Endothelial cell of umbilical vein (primary cell): Measurements from ENCODE around the gene TXNDC2. TPM values are rescaled to one million over a fixed set of nuclear protein-coding genes. Genes with fewer than 3 reads are reported as not detected.

Experiments used
- BruUV-seq: library from RNA; stranded (reverse); fragments of 400-500 nt; replicated peaks from 2 replicates; lab custom pipeline; 2021; lab: Mats Ljungman, UMichigan
- CTCF ChIA-PET: fragments of 300-600, 350-600 bp; sonication (Branson Sonifier 250); formaldehyde crosslinking; loops from one replicate; lab custom pipeline; 2021; ENCODE audit warnings: antibody characterized with exemption, inconsistent platforms; lab: Charles Lee
- POLR2A ChIA-PET: fragments of 300-600, 350-600 bp; sonication (Branson Sonifier 250); formaldehyde crosslinking; loops from one replicate; lab custom pipeline; 2021; ENCODE audit warnings: antibody characterized with exemption, inconsistent platforms; lab: Charles Lee
- DNase-seq: peaks from one replicate; pipeline ENCODE4 v3.0.0-alpha.2; 2011; ENCODE audit warnings: low read depth, low spot score
- FAIRE-seq: peaks from 2 replicates; lab custom pipeline; 2011; peaks lifted over from hg19 to GRCh38; lab: Jason Lieb, UNC
- H2AFZ ChIP-seq: 2 replicates; pipeline ENCODE4 v1.6.0; 2012; ENCODE audit warnings: low read depth, low read length, control low read depth, inconsistent platforms
- H3K27ac ChIP-seq: 2 replicates; pipeline ENCODE4 v1.5.1; 2011; ENCODE audit warnings: low read depth, mild to moderate bottlenecking, control low read depth, low read length, moderate library complexity; ENCODE audit not compliant: insufficient read depth
- H3K27me3 ChIP-seq, 2 experiments: 2 replicates each; pipeline versions ENCODE4 v1.6.0 to v1.6.1; 2011; ENCODE audit warnings: low read length in 2 of 2, mixed read lengths in 1 of 2; ENCODE audit not compliant: control insufficient read depth in 2 of 2, insufficient read depth in 2 of 2
- H3K36me3 ChIP-seq, 2 experiments: 2 replicates in 1 of 2; 3 replicates in 1 of 2; pipeline ENCODE4 v1.5.1; 2011; ENCODE audit warnings: low read length in 2 of 2, mild to moderate bottlenecking in 1 of 2, moderate library complexity in 1 of 2; ENCODE audit not compliant: control insufficient read depth in 2 of 2, insufficient read depth in 2 of 2; ENCODE audit errors: extremely low read depth in 1 of 2
- H3K4me1 ChIP-seq: 3 replicates; pipeline ENCODE4 v1.5.1; 2011; ENCODE audit warnings: mild to moderate bottlenecking, low read length; ENCODE audit not compliant: control insufficient read depth, insufficient read depth; ENCODE audit errors: extremely low read depth
- H3K4me2 ChIP-seq: 2 replicates; pipeline ENCODE4 v1.6.1; 2011; ENCODE audit warnings: low read length, control low read depth, mixed read lengths; ENCODE audit not compliant: insufficient read depth
- H3K4me3 ChIP-seq, 3 experiments: fragments of 200-600 bp in 1 of 3; sonication (generic), shearing (Covaris generic) in 1 of 3; replicated peaks in 1 of 3; 2 replicates each; pipeline ENCODE4 v1.5.1; 2011 to 2016; ENCODE audit warnings: control low read depth in 3 of 3, low read length in 3 of 3, mild to moderate bottlenecking in 2 of 3, inconsistent platforms in 1 of 3, low read depth in 1 of 3, moderate library complexity in 1 of 3; ENCODE audit not compliant: insufficient read depth in 1 of 3
- H3K79me2 ChIP-seq: 2 replicates; pipeline ENCODE4 v1.6.0; 2012; ENCODE audit warnings: low read length, inconsistent platforms; ENCODE audit not compliant: control insufficient read depth, insufficient read depth
- H3K9ac ChIP-seq: replicated peaks from 2 replicates; pipeline ENCODE3; 2011; ENCODE audit warnings: low read length, control low read depth; ENCODE audit not compliant: insufficient read depth; ENCODE audit errors: extremely low read depth
- H3K9me1 ChIP-seq: replicated peaks from 3 replicates; pipeline ENCODE4 v1.6.0; 2011; ENCODE audit warnings: mild to moderate bottlenecking, low read length; ENCODE audit not compliant: control insufficient read depth, insufficient read depth; ENCODE audit errors: extremely low read depth
- H3K9me3 ChIP-seq: replicated peaks from 2 replicates; pipeline ENCODE4 v1.5.1; 2012; ENCODE audit warnings: low read length, inconsistent platforms; ENCODE audit not compliant: control insufficient read depth, insufficient read depth
- H4K20me1 ChIP-seq: replicated peaks from 2 replicates; pipeline ENCODE3; 2011; ENCODE audit warnings: mild to moderate bottlenecking, low read length; ENCODE audit not compliant: control insufficient read depth, insufficient read depth; ENCODE audit errors: extremely low read depth
- CTCF ChIP-seq, 2 donors: IDR thresholded peaks; 1 replicate in 1 of 2; 2 replicates in 1 of 2; pipeline ENCODE4 v1.5.1; 2011; ENCODE audit warnings: low read length in 2 of 2, mild to moderate bottlenecking in 2 of 2, moderate library complexity in 2 of 2, control low read depth in 1 of 2, inconsistent platforms in 1 of 2, low read depth in 1 of 2; ENCODE audit not compliant: insufficient read depth in 1 of 2; ENCODE audit errors: extremely low read depth in 1 of 2
- EZH2 ChIP-seq: IDR thresholded peaks from 2 replicates; pipeline ENCODE4 v1.6.1; 2012; ENCODE audit warnings: borderline replicate concordance, low read depth, mild to moderate bottlenecking, moderate library complexity, low read length, inconsistent platforms; ENCODE audit not compliant: severe bottlenecking
- FOS ChIP-seq: IDR thresholded peaks from 2 replicates; pipeline ENCODE4 v1.6.1; 2011; ENCODE audit warnings: mild to moderate bottlenecking, low read length, moderate library complexity, borderline replicate concordance; ENCODE audit not compliant: insufficient read depth
- GATA2 ChIP-seq: IDR thresholded peaks from 2 replicates; pipeline ENCODE4 v1.7.0; 2011; ENCODE audit warnings: low read depth, mild to moderate bottlenecking, moderate library complexity, mixed read lengths, low read length; ENCODE audit not compliant: insufficient read length, insufficient read depth
- JUN ChIP-seq: IDR thresholded peaks from 2 replicates; pipeline ENCODE4 v1.6.1; 2011; ENCODE audit warnings: borderline replicate concordance, low read depth; ENCODE audit not compliant: insufficient read length, insufficient read depth
- MYC ChIP-seq: IDR thresholded peaks from one replicate; pipeline ENCODE4 v1.6.1; 2011; ENCODE audit warnings: mild to moderate bottlenecking, low read depth, low read length
- POLR2A ChIP-seq: IDR thresholded peaks from 2 replicates; pipeline ENCODE4 v1.6.1; 2012; ENCODE audit warnings: low read depth, mild to moderate bottlenecking, control low read depth, low read length
- POLR2AphosphoS5 ChIP-seq: IDR thresholded peaks from 2 replicates; pipeline ENCODE4 v1.6.1; 2012; ENCODE audit warnings: low read depth, mild to moderate bottlenecking, control low read depth, low read length, moderate library complexity; ENCODE audit not compliant: insufficient read depth
- dilution Hi-C: fragments of 300-500 bp; cut with MboI; formaldehyde crosslinking; loops from one replicate; pipeline ENCODE4 v1.15.0; 2019; ENCODE audit warnings: low sequenced_read_pairs; ENCODE audit not compliant: extremely low pct_ligation_motif_present
- intact Hi-C: fragments of 100-400 bp; cut with micrococcal nuclease; formaldehyde crosslinking; loops from one replicate; pipeline ENCODE4 v1.10.0; 2022
- polyA plus RNA-seq, 4 experiments: library from polyadenylated mRNA; depleted of rRNA in 3 of 4; stranded (reverse) in 3 of 4; unstranded in 1 of 4; fragments of >200 nt; gene quantifications; 2 replicates each; pipeline versions ENCODE4 v1.2.1 to v1.2.3, GENCODE V29; 2011 to 2012; ENCODE audit warnings: missing spikeins in 1 of 4
- total RNA-seq: library from RNA; stranded (reverse); gene quantifications from 2 replicates; pipeline ENCODE4 v1.2.3, GENCODE V29; 2021
- TF ChIP-seq, protein P1 (sequence below): IDR thresholded peaks from 2 replicates; pipeline ENCODE4 v1.6.1; 2011; ENCODE audit not compliant: insufficient read depth, insufficient read length

TXNDC2 gene
- total and polyA plus RNA-seq, 2 donors (not counting 3 experiments of a cell fraction or from before 2014, with no cell fraction given): 0.12 TPM; not detected in 1

DNA sequence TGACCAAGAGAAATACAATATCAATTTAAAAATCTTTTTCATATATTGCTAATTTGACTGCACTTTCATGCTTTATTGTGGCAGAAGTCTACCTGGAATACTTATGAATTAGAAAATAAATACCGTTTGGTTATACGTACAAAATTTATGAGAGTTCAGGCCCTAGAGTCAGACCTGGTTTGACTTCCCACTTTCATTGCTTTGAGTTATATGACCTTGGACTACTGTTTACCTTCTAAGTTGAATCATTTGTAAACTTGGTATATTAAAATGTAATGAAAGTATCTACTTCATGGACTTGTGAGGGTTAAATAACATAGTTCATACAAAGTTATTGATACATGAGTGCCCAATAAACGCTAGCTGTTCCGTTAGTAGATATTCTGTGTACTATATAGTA is 40.0 kb downstream of the TXNDC2 start:
- no TSS peak for BruUV-seq
- Histone ChIP-seq H3K36me3 (no peaks in the 10 kb centered on the region), H2AFZ (no peak overlapping the region), H3K9me3 (no peaks in the 10 kb centered on the region), H3K9ac (no peak overlapping the region), H3K4me1 (peaks cover 25% of the 10 kb centered on the region), H3K4me3 (no peak overlapping the region), H3K4me2 (no peak overlapping the region), H4K20me1 (peaks cover 33% of the 10 kb centered on the region), H3K9me1 (no peaks in the 10 kb centered on the region), H3K79me2 (peaks cover 100% of the 10 kb centered on the region), H3K27ac (no peak overlapping the region), H3K27me3 (no peaks in the 10 kb centered on the region)
- CTCF ChIA-PET: interaction anchor here (1.0 kb wide), 1 partner anchor 13 kb away, joined by 3 read pairs; no protein-coding TSS in a partner anchor
- no peak for FAIRE-seq
- DNase-seq: no peak
- POLR2A ChIA-PET: no interaction called here
- TF ChIP-seq POLR2A: no peak
- no peak for TF ChIP-seq JUN
- no peak for TF ChIP-seq EZH2
- no peak for TF ChIP-seq FOS
- no peak for TF ChIP-seq GATA2
- TF ChIP-seq POLR2AphosphoS5: no peak
- TF ChIP-seq MYC: no peak
- no peak for TF ChIP-seq CTCF (IDR thresholded peaks at IDR 0.05; ENCODE audit: extremely low read depth in 1 of 2, insufficient read depth in 1 of 2, low read depth in 1 of 2, low read length in 2 of 2)
- TF ChIP-seq, protein P1, sequence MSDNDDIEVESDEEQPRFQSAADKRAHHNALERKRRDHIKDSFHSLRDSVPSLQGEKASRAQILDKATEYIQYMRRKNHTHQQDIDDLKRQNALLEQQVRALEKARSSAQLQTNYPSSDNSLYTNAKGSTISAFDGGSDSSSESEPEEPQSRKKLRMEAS: no peak
- intact Hi-C loops (no loop called here), dilution Hi-C loops (no loop called here)
